HG03565 (cell line): ENCODE data around the gene MKNK1.

Experiments
- ATAC-seq: cut with Tn5 transposase; IDR thresholded peaks from one replicate; pipeline ENCODE4 v1.9.1; 2021; ENCODE audit warnings: mild to moderate bottlenecking, moderate library complexity; ENCODE audit not compliant: unreplicated experiment

The MKNK1 gene

GRCh38 chr1:46525253-46525983, 78.7 kb downstream of the MKNK1 start:
- no peak for ATAC-seq

DNA sequence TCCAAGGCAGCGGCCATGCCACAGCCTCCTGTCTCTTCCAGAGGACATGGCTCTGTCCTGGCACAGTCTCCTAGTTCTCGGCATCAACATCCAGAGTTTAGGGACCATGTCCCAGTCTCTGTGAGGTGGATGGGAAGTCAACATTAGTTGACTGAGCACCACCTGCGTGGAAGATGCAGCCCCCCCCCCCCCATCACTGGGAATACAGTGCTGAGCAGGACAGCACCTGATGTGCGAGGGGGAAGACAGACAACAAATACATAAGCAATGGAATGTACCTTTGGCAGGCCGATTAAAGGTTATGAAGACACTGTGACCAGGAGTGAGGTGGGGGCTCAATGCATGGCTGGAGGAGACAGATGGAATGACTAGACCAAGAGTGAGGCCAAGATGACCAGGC, 79.2 kb downstream of the MKNK1 start:
- ATAC-seq: no peak

DNA sequence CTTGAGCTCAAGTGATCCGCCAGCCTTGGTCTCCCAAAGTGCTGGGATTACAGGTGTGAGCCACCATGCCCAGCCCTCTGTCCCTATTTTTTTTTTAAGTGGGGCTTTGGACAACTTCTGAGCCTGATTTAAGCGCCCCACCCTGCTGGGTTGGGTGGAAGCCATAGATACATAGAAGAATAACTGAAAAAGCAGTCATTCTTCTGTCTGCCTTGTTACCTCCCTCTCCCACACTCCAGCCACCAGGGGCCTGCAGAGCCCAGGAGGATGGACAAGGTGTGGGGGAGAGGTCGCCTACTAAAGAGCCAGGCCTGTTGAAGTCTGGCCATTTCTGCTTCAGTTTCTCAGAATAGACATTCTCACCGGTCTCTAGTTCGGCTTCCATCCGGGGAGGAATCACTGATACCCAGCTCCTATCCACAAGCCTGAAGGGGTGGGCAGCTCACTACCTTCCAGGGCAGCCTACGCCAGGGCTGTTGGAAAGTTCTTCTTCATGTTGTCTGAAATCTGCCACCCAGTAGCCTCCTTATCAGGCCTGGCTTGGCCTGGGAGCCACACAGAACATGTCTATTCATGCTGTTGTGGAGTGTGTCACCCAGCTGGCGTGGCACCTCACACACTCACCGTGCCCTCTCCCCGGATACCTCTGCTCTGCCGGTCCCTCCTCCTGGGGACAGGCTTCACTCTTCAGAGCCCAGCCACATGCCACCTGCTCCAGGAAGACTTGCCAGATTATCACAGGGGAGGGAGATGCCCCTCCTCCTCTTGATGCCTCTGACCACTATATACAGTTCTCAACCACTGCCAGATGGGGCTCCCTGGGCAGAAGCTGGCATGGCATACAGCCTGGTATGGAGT, 80.3 kb downstream of the MKNK1 start:
- ATAC-seq: no peak

GRCh38 chr1:46522969-46523320, 81.1 kb downstream of the MKNK1 start:
- ATAC-seq: no peak

GRCh38 chr1:46522184-46522968, 81.7 kb downstream of the MKNK1 start:
- ATAC-seq: no peak

GRCh38 chr1:46521414-46521813, 82.7 kb downstream of the MKNK1 start:
- ATAC-seq: no peak

GRCh38 chr1:46520063-46520911, 83.8 kb downstream of the MKNK1 start:
- no peak for ATAC-seq

DNA sequence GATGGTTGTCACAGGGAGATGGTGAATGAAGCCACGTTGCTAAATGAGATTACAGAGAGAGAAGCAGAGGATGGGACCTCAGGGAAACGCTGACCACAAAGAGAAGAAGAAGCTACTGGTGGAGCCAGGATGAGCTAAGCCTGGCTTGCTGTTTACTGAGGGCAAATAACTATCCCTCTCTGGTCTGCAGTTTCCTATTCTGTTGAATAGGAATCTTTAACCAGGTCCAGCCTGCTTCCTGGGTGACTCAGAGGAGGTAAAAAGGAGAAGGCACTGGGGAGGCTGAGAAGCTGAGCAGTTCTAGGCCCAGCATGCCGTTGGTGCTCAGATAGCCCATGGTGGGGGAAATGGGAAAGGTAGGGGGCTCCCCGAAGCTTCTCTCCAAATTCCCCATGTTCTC, 84.9 kb downstream of the MKNK1 start:
- no peak for ATAC-seq

GRCh38 chr1:46517932-46518498, 86.1 kb downstream of the MKNK1 start:
- no peak for ATAC-seq

- no peak for ATAC-seq
Measured at GRCh38 chr1:46517010-46517600, 87.0 kb downstream of the MKNK1 start.

GRCh38 chr1:46516200-46516950, 87.7 kb downstream of the MKNK1 start:
- ATAC-seq: no peak

- ATAC-seq: no peak
Measured at GRCh38 chr1:46515576-46515975, 88.5 kb downstream of the MKNK1 start.

DNA sequence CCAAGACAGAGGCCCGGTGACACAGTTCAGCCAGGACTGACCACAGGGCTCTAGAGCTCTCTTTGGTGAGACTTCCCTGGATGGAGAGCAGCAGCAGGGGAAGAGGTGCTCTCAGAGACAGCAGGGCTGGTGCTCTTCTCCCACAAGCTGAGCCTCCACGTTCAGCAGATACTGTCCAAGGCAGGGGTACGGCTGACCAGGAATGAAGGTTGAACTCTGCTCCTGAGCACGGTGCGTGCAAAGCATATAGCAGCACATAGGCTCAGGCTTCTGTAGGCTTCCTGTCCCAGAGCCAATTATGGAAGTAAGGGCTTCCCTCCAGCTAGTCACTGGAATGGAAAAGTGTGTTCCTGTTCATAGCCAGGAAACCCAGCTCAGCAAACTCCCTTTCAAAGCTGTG, 90.5 kb downstream of the MKNK1 start:
- ATAC-seq: no peak

DNA sequence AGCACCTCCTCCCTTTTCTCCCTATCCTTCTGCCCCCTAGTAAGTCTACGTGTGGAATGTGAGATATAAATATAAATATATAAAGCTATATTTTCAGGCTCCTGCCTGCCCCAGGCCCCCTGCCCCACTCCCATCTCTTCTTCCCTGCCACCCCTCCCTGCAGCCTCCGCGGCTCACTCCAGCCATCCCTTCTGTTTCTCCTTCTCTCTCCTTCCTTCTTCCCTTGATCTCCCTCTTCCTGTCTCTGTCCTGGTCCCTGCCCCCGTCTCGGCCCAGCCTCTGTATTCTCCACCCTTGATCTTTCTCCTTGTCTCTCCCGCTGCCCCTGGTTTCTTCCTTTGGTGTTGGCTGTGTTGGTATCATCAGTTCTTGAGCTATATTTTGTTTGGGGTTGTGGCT, 91.3 kb downstream of the MKNK1 start:
- ATAC-seq: no peak

DNA sequence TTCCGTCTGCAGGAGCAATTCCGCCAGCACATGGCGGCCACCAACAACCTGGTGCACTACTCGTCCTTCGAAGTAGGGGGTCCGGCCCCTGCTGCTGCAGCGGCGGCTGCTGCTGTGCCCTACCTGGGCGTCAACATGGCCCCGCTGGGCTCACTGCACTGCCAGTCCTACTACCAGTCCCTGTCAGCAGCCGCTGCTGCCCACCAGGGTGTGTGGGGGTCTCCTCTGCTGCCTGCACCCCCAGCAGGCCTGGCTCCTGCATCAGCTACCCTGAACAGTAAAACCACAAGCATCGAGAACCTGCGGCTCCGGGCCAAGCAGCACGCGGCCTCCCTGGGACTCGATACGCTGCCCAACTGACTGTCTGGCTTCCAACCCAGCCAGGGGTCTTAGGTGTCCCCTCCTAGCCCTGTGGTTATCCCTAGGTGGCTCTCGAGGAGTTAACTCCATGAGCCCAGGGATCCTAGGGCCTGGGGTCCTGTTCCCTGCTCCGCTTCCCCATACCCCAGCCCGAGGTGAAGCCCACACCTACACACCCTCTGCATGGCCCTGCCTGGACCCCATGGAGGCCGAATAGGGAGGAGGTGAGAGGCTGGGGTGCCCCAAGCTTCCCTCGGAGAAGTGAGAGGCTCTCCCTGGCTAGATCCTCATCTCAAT, 91.8 kb downstream of the MKNK1 start:
- no peak for ATAC-seq

DNA sequence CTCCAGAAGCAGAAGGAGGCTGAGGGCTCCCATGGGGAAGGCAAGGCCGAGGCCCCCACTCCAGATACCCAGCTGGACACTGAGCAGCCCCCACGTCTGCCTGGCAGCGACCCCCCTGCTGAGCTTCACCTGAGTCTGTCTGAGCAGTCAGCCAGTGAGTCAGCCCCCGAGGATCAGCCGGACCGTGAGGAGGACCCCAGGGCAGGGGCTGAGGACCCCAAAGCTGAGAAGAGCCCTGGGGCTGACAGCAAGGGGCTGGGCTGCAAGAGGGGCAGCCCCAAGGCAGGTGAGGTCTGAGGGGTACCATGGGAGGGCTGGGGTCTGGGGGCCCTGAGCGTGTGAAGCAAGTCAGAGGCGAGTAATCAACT, 93.1 kb downstream of the MKNK1 start:
- no peak for ATAC-seq

GRCh38 chr1:46510341-46510997, 93.6 kb downstream of the MKNK1 start:
- no peak for ATAC-seq

GRCh38 chr1:46508757-46509156, 95.3 kb downstream of the MKNK1 start:
- ATAC-seq: no peak
